Measurements from ENCODE around the gene IGLON5.

Gene IGLON5

DNA sequence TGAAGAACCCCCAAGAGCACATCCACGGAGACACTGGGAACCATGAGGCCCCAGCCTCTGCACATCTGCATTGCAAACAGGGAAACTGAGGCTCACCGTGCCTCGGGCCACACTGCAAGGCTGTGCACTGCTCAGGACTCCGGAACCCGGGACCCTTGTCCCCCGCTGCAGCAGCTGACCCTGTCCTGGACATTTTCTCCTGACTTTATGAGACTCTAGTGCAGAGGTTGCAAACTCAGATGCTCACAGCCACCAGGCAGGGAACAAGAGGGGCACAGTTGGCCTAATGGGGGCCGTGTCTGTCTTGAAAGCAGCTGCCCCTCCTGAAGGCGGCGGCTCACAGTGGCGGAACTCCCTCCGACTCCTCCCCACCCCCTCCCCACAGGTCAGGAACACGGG, 16.5 kb upstream of the IGLON5 start:
- TF ChIP-seq, protein P1, sequence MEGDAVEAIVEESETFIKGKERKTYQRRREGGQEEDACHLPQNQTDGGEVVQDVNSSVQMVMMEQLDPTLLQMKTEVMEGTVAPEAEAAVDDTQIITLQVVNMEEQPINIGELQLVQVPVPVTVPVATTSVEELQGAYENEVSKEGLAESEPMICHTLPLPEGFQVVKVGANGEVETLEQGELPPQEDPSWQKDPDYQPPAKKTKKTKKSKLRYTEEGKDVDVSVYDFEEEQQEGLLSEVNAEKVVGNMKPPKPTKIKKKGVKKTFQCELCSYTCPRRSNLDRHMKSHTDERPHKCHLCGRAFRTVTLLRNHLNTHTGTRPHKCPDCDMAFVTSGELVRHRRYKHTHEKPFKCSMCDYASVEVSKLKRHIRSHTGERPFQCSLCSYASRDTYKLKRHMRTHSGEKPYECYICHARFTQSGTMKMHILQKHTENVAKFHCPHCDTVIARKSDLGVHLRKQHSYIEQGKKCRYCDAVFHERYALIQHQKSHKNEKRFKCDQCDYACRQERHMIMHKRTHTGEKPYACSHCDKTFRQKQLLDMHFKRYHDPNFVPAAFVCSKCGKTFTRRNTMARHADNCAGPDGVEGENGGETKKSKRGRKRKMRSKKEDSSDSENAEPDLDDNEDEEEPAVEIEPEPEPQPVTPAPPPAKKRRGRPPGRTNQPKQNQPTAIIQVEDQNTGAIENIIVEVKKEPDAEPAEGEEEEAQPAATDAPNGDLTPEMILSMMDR (IDR thresholded peaks at IDR 0.05; ENCODE audit: low read depth, low read length) = no peak
- DNase-seq (ENCODE audit: low read depth in 2 of 2) = no peak
- H3K4me3 ChIP-seq (replicated peaks in 1 of 2; ENCODE audit: low read depth in 2 of 2, low read length in 2 of 2) = no peak overlapping the region

GRCh38 chr19:51295382-51296126, 15.9 kb upstream of the IGLON5 start:
- DNase-seq (ENCODE audit: low read depth in 2 of 2) = no peak
- TF ChIP-seq, protein P1 (IDR thresholded peaks at IDR 0.05; ENCODE audit: low read depth, low read length) = no peak
- H3K4me3 ChIP-seq (replicated peaks in 1 of 2; ENCODE audit: low read depth in 2 of 2, low read length in 2 of 2) = no peak overlapping the region

GRCh38 chr19:51296336-51297093, 14.9 kb upstream of the IGLON5 start:
- TF ChIP-seq, protein P1 (IDR thresholded peaks at IDR 0.05; ENCODE audit: low read depth, low read length) = no peak
- DNase-seq (ENCODE audit: low read depth in 2 of 2) = no peak

GRCh38 chr19:51297406-51297805, 14.0 kb upstream of the IGLON5 start:
- no peak overlapping the region for H3K4me3 ChIP-seq (replicated peaks in 1 of 2; ENCODE audit: low read depth in 2 of 2, low read length in 2 of 2)
- TF ChIP-seq, protein P1 (IDR thresholded peaks at IDR 0.05; ENCODE audit: low read depth, low read length) = no peak
- DNase-seq (ENCODE audit: low read depth in 2 of 2) = no peak

More at GRCh38 chr19:51296336-51297093, 14.9 kb upstream of the IGLON5 start:
- no peak overlapping the region for H3K4me3 ChIP-seq (replicated peaks in 1 of 2; ENCODE audit: low read depth in 2 of 2, low read length in 2 of 2)

DNA sequence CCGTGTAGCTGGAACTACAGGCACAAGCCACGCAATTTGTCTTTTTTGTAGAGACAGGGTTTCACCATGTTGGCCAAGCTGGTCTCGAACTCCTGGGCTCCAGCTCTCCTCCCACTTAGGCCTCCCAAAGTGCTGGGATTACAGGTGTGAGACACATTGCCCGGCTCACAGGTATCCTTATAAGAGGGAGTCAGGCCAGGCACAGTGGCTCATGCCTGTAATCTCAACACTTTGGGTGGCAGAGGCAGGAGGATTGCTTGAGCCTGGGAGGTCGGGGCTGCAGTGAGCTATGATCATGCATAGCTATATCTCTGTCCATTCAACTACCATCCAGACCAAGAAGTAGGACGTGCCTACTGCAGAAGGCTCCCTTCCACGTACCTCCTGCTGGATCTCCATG, 10.2 kb upstream of the IGLON5 start:
- H3K4me3 ChIP-seq (replicated peaks in 1 of 2; ENCODE audit: low read depth in 2 of 2, low read length in 2 of 2) = no peak overlapping the region
- TF ChIP-seq, protein P1 (IDR thresholded peaks at IDR 0.05; ENCODE audit: low read depth, low read length) = no peak
- DNase-seq (ENCODE audit: low read depth in 2 of 2) = no peak

- TF ChIP-seq, protein P1 (IDR thresholded peaks at IDR 0.05; ENCODE audit: low read depth, low read length) = no peak
- DNase-seq (ENCODE audit: low read depth in 2 of 2) = no peak
- H3K4me3 ChIP-seq (replicated peaks in 1 of 2; ENCODE audit: low read depth in 2 of 2, low read length in 2 of 2) = no peak overlapping the region
These were observed 6.0 kb upstream of the IGLON5 start for GRCh38 chr19:51305479-51305878.
